ENCODE measurements around the gene ECSIT.
"Not testable (repeated sequence)": the region's sequence is repeated elsewhere in the genome, so short reads cannot be mapped to it uniquely, and the experiment has no call there.

ECSIT gene

DNA sequence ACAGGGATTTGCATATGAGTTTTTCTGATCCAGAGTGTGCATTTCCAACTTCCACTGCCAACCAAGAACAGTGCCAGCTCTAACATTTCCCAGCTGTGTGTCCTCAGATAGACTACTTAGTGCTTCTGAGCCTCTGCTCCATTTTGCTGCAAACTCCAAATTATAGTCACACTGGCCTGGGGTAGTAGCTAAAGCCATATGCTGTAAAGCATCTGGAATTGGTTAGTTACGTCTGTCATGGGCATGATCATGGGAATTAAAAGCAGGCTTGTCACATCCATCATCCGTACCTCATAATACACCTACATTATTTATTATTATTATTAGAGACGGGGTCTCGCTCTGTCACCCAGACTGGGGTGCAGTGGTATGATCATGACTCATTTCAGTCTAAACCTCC is 55.2 kb downstream of the ECSIT start:
- DNase-seq = no peak

DNA sequence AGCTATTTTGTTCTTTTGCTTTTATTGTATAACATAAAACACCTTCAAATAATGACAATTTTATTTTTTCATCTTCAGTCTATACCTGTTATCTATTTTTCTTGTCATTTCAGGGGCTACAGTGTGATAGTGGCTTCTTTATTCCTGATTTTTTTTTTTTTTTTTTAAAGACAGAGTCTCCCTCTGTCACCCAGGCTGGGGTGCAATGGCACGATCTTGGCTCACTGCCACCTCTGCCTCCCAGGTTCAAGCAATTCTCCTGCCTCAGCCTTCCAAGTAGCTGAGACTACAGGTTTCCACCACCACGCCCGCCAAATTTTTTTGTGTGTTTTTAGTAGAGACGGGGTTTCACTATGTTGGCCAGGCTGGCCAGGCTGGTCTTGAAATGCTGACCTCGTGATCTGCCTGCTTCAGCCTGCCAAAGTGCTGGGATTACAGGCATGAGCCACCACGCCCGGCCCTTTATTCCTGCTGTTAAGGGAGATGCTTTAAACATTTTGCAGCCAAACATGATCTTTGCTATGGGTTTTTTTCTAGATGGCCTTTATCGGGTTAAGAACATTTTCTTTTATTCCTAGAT is 60.6 kb downstream of the ECSIT start:
- not testable (repeated sequence) for DNase-seq

DNA sequence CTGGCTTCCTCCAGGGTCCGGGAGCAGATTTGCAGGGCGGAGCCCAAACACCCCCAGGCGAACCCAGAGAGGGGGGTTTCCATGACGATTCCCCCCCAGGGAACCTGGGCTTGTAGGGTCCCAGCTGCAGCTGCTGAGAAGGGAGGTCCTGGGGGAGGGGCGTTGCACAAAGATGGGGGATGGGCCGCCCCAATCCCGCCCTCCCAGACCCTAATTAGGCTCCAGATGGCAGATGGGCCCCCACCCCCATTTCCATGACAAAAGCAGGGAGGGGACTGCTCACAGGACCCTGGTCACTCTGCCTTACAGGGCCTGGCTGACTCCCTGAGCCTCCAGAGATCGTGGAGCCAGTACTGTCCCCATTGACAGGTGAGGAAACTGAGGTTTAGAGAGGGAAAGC is 63.3 kb downstream of the ECSIT start:
- no peak for DNase-seq

DNA sequence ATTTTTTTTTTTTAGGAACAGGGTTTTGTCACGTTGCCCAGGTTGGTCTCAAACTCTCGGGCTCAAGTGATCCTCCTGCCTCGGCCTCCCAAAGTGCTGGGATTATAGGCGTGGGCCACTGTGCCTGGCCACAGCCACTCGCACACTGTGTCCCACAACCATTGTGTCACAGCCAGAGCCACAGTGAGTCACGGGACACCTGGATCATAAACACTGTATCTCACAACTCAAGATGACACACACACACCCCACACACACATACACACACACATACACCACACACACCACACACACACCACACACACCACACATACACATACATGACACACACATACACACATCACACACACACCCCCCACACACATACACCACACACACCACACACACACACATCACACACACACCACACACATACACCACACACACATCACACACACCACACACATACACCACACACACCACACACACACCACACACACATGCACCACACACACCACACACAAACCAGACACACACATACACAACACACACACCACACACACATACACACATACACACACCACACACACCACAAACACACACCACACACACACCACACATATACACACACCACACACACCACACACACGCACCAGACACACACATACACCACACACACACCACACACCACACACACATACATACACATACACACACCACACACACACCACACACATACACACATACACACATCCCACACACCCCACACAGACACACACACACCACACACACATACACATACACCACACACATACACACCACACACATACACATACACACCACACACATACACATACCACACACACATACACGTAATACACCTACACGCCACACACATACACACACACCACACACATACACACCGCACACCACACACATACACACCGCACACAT is 64.3 kb downstream of the ECSIT start:
- no peak for DNase-seq

DNA sequence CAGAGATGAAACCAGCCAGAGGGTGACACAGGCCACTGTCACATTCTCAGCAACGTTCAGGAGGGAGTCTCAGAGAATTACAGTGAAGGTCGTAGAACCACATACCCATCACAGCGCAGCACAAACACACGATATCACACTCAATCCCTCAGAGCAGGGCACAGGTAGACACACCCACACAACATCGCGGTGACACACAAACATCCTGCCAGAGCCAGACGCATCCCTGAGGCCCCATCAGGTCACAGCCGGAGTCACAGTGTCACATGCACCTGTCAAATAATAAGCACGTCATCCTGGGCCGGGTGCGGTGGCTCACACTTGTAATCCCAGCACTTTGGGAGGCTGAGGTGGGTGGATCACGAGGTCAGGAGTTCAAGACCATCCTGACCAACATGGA is 65.5 kb downstream of the ECSIT start:
- DNase-seq = no peak

DNA sequence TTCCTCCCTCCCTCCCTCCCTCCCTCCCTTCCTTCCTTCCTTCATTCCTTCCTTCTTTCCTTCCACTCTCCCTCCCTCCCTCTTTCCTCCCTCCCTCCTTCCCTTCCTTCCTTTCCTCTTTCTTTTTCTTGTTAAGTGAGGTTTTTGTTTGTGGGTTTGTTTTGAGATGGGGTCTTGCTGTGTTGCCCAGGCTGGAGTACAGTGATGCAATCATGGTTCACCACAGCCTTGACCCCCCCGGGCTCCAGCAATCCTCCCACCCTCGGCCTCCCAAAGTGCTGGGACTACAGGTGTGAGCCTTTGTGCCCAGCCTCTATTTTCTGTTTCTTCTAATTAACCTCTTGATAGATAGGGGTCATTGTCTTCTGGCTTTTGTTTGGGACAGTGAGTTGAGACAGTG is 67.5 kb downstream of the ECSIT start:
- no peak for DNase-seq

DNA sequence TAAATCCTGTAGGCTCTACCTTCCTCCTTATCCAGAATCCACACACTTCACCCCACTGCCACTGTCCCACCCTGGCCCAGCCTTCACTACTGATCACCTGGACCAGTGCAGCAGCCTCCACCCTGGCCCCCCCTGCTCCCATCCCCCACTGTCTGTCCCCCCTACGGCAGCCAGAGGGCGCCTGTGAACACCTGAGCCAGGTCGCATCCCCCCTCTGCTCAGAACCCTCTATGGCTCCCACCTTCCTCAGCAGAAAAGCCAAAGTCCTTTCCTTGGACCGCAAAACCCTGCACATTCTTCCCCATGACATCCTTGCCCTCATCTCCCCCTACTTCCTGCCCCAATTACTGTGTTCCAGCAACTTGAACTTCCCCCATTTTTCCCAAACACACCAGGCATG is 68.7 kb downstream of the ECSIT start:
- no peak for DNase-seq

DNA sequence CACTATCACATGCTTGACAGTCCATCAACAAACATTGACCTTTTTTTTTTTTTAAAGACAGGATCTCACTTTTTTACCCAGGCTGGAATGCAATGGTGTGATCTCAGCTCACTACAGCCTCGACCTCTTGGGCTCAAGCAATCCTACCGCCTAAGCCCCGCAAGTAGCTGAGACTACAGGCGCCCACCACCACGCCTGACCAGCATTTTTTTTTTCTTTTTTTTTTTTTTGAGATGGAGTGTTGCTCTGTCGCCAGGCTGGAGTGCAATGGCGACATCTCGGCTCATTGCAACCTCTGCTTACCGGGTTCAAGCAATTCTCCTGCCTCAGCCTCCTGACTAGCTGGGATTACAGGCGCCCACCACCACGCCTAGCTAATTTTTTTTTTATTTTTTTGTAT is 70.0 kb downstream of the ECSIT start:
- not testable (repeated sequence) for DNase-seq

DNA sequence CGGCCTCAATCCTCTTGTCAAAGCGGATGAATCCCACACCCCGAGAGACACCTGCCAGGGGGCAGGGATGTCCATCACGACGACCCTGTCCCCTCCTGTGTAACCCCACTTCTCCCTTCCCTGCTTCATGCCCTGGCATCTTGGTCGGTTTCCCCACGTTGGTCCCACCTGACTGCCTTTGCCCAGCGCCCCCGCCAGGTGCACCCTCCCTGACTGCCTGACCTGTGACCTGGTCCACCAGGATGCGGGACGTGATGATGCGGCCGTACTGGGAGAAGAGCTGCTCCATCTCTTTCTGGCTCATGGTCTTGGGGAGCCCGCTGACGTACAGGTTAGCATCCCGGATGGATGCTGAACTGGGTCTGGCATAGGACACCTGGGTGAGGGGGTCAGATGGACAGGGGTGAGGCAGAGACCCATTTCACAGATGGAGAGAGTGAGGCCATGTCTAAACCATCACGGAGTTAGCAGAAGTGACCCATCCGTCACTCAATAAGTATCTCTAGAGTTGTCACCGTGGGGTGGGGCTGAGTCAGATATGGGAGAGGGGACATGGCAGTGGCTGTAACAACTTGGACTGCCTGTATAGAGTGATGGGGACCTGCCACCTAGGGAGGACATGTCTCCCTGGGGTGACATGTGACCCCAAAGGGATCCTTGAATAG is 70.6 kb downstream of the ECSIT start:
- DNase-seq = no peak

DNA sequence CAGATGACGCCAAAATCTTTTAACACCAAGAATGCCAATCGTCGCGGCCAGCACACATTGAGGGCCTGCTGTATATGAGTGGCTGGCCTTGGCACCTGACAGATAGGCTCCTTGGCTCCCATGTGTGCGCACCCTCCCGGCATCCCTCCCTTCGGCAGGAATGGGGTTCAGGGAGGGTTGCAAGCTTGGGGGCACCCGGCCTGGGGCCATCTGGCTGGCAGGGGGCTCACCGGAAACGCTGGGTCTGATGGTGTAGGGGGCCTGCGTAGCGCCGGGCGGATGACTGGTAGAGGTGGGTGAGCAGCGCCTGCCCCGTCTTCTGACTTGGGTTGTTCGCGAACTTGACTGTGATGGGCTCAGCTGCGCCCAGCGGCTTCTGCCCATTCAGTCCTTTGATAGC is 71.1 kb downstream of the ECSIT start:
- no peak for DNase-seq

DNA sequence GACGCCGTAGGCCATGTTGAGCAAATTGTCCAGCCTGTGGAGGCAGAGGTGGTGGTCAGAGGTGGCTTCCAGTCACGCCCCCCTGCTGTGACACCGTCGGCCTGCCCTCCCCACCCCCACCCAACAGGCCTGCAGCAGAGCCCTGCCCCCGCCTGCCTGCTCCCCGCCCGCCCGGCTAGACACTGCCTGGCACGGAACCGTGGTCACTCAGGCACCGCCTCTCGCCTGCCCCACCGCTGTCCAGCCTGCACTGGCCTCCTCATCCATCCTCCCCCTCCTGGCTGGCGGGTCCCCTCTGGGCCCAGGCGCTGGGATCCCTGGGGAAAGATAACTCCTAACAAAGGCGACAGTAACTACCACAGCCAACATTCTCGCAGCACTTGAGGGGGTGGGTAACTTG is 71.8 kb downstream of the ECSIT start:
- no peak for DNase-seq

DNA sequence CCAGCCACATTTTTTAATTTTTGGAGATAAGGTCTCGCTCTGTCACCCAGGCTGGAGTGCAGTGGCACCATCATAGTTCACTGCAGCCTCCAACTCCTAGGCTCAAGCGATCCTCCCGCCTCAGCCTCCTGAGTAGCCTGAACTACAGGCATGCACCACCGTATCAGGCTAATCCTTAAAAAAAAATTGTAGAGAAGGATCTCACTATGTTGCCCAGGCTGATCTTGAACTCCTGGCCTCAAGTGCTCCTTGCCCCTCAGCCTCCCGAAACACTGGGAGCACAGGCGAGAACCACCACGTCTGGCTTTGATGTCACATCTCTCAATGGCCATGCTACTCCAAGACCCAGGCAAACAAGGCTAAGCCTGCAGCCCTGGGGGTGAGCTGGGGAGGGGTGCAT is 72.3 kb downstream of the ECSIT start:
- no peak for DNase-seq
